ENCODE data around the gene RTL5. TPM values are rescaled to one million over a fixed set of nuclear protein-coding genes. Genes with fewer than 3 reads are reported as not detected.
"Not testable (repeated sequence)": the region's sequence is repeated elsewhere in the genome, so short reads cannot be mapped to it uniquely, and the experiment has no call there.

RTL5 gene
- 10 to 100 TPM in 9 of 12 donors, 1 to 10 TPM in 2, not detected in 1; 8.7 to 14.1 (median 11.1) TPM for polyA plus RNA-seq (ENCODE audit: insufficient read length in 12 of 12)
- long read RNA-seq, donor 1, full-length matches to known transcripts: 18 of 18 reads
- long read RNA-seq, donor 1, partial matches to known transcripts: 0 of 18 reads
- long read RNA-seq, donor 1, other reads (novel, unspliced or antisense): 0 of 18 reads
- long read RNA-seq, donor 2, full-length matches to known transcripts: 13 of 13 reads
- long read RNA-seq, donor 2, partial matches to known transcripts: 0 of 13 reads
- long read RNA-seq, donor 2, other reads (novel, unspliced or antisense): 0 of 13 reads
- long read RNA-seq, donor 3, full-length matches to known transcripts: 4 of 4 reads
- long read RNA-seq, donor 3, partial matches to known transcripts: 0 of 4 reads
- long read RNA-seq, donor 3, other reads (novel, unspliced or antisense): 0 of 4 reads
- long read RNA-seq, donor 4, full-length matches to known transcripts: 2 of 2 reads
- long read RNA-seq, donor 4, partial matches to known transcripts: 0 of 2 reads
- long read RNA-seq, donor 4, other reads (novel, unspliced or antisense): 0 of 2 reads
- long read RNA-seq, donor 5, full-length matches to known transcripts: 4 of 4 reads
- long read RNA-seq, donor 5, partial matches to known transcripts: 0 of 4 reads
- long read RNA-seq, donor 5, other reads (novel, unspliced or antisense): 0 of 4 reads
- long read RNA-seq, donor 6, full-length matches to known transcripts: 8 of 8 reads
- long read RNA-seq, donor 6, partial matches to known transcripts: 0 of 8 reads
- long read RNA-seq, donor 6, other reads (novel, unspliced or antisense): 0 of 8 reads
- long read RNA-seq, donor 7, full-length matches to known transcripts: 4 of 4 reads
- long read RNA-seq, donor 7, partial matches to known transcripts: 0 of 4 reads
- long read RNA-seq, donor 7, other reads (novel, unspliced or antisense): 0 of 4 reads
- long read RNA-seq, donor 8, full-length matches to known transcripts: 9 of 99 reads
- long read RNA-seq, donor 8, partial matches to known transcripts: 25 of 99 reads
- long read RNA-seq, donor 8, other reads (novel, unspliced or antisense): 65 of 99 reads
- long read RNA-seq, donor 9: 0 reads
- long read RNA-seq, donor 10, full-length matches to known transcripts: 3 of 3 reads
- long read RNA-seq, donor 10, partial matches to known transcripts: 0 of 3 reads
- long read RNA-seq, donor 10, other reads (novel, unspliced or antisense): 0 of 3 reads
- long read RNA-seq, donor 11, full-length matches to known transcripts: 12 of 18 reads
- long read RNA-seq, donor 11, partial matches to known transcripts: 6 of 18 reads
- long read RNA-seq, donor 11, other reads (novel, unspliced or antisense): 0 of 18 reads

- peak; percentile 84 for DNase-seq
These were observed at the start of gene RTL5 for GRCh38 chrX:72131317-72132294. Gene RTL5 (minus strand): TSS chrX:72131915.

- no peak for DNase-seq
These were observed 48.8 kb upstream of the RTL5 start for GRCh38 chrX:72180539-72180938.

DNA sequence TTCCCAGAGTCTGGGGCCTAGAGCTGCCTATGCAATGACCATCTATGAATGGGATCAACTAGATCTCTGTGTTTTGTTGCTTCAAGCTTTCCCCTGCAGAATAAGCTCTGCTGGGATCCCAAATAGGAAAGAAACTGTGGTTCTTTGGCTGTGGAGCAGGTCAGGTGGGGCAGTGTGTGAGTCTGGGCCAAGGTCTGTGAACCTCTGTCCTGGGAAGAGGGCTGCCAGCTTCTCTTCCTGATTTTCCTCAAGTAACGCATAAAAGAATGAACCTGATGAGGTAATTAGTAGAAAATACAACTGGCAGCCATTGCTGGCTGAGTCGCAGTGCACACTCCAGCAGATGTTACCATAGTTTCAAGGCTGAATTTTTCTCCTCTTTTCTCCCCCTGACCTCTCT is 45.3 kb upstream of the RTL5 start:
- peak; percentile 4 for DNase-seq

GRCh38 chrX:72176289-72176688 is 44.6 kb upstream of the RTL5 start:
- not testable (repeated sequence) for DNase-seq

- no peak for DNase-seq
These were observed 37.5 kb upstream of the RTL5 start for GRCh38 chrX:72169008-72169728.

DNA sequence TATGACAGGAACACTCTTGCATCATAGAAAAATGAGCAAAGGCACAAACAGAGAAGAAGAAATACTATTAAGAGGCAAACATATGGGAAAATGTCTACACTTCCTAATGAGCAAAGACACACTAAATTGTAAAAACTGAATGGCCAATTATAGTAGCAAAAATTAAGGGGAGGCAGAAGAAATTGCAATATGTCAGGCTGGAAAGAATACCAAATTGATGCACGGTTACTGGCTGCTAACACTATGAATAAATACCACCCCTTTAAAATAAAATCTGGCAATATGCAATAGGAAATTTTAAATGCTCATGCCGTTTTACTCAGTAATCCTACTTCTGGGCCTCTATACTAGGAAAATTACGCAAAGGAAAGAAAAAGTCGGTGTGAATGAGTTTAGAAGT is 33.8 kb upstream of the RTL5 start:
- DNase-seq: no peak

- no peak for DNase-seq
These were observed 28.1 kb upstream of the RTL5 start for GRCh38 chrX:72159769-72160168.

DNA sequence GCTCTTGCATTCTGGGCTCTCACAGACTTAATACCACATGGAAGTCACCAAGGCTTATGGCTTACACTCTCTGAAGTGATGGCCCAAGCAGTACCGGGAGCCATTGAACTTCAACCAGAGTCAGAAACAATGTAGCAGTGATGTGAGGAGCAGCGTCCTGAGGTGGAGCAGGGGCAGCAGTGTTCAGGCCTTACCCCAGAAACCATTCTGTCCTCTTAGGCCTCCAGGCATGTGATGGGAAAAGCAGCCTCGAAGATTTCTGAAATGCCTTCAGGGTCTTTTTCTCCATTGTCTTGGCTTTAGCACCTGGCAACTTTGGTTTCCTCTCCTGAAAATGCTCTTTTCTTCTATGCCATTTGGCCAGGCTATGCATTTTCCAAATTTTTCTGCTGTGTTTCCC is 27.1 kb upstream of the RTL5 start:
- no peak for DNase-seq

DNA sequence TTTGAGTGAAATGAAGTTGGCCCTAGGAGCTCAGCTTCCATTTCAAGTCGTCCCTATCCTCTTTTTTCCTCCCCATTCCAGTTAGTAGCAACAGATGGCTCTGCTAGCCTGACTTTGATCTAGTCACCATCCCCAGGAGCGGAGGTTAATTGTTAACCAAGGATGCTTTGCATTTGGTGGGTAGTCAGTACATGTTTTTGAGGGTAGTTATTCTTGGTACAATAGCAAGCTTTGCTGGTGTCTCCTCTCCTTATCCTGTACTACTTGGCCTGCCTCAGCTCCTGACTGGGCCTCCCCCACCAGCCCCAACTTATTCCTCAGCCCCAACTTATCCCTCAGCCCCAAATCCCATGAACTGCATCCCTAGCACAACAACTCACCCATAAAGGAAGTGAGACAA is 14.8 kb upstream of the RTL5 start:
- no peak for DNase-seq

GRCh38 chrX:72145181-72145580 is 13.5 kb upstream of the RTL5 start:
- DNase-seq: no peak

DNA sequence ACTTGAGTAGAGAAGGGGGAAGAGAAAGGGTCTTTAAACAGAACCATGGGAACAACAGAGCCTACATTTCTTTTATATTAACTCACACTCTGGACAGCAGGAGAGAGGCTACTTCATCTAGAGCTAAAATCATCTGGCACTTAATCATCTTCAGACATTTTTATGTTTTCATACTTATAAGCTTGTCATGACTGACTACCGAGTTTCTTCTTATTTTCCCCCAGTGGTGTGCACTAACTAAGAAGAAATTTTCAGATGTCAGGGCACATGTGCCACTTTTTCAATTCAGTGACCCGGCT is 11.8 kb upstream of the RTL5 start:
- no peak for DNase-seq

DNA sequence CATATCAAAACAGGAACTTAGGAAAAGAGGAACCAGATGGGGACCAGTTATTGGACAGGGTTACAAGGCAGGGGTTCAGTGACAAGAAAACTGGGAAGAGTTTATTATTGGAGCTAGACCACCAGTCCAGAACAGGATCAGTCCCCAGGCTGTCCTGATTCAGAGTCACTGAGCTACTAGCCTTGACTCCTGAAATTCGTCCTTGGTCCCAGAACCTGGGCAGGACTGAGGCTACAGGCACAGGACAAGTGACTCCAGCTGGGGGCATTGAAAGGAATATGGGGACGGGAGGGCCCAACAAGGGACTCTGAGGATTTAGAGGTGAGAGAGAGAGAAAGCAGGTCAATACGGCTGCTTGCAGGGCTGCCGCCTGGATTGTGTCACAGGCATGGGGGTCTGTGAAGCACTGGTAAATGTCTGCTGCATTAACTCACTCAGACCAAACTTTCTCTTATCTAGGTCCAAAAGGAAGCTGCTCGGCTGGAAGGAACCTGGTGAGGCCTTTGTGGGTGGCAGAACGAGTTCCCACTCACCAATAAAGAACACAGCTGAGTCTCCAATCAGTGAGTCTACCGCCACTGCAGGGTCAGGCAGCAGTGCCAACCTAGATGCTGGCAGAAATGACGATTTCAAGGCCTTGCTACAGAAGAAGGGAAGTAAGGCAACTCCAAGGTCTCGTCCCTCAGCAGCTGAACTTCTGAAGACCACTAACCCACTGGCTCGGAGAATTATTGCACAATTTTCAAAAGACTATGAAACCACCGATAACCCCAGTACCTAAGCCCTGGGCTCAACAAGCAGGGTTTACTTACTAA is 11.3 kb upstream of the RTL5 start:
- no peak for DNase-seq

DNA sequence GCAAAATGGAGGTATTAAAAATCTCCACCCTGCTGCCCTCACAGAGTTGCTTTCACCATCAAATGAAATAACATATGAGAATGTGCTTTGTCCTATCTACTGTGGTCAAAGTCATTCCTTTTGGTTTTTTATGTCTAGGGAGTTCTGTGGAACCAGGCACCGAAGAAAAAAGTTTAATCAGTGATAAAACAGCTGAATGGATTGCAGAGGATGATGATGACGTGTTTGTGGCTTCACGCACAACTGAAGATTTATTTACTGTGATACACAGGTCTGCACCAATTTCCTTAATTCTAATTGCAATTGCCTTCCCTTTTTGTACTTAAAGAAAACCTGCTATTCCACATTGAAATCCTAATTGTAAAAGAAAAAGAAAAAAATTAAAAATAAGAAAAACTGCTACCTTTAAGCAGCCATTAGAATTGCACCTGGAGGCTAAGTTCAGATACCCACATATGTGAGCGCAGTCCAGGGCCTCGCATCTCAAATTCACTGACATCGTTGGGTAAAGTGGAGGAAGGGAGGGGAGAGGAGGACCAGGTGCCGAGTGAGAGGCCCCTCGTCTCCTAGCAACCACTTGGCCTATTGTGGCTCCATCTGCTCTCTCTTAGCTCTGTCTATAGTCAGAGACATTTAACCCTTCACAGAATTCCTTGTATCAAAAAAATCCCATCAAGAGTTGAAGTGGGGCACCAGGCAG is 10.5 kb upstream of the RTL5 start:
- DNase-seq: peak; percentile 76

DNA sequence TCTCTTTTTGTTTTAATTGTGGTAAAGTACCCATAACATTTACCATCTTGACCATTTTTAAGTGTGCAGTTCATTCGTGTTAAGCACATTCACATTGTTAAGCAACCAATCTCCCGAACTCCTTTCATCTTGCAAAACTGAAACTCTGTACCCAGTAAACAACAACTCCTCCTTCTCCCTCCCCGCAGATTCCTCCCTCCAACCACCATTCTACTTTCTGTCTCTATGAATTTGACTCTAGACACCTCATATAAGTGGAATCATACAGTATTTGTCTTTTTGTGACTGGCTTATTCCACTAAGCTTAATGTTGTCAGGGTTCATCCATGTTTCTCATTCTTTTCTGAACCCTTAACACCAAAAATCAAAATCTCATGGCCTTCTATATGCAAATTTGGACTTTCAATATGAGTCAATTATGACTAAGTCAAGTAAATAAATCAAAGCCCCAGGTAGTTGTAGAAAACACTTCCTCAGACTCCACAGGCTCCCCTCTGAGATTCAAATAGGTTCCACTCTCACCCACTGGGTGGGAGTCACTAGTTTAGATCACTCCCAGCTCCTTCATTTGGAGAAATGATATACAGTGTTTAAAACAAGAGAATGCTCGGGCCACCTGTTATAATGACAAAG is 9.8 kb upstream of the RTL5 start:
- DNase-seq: no peak

GRCh38 chrX:72139538-72139937 is 7.8 kb upstream of the RTL5 start:
- DNase-seq: no peak

DNA sequence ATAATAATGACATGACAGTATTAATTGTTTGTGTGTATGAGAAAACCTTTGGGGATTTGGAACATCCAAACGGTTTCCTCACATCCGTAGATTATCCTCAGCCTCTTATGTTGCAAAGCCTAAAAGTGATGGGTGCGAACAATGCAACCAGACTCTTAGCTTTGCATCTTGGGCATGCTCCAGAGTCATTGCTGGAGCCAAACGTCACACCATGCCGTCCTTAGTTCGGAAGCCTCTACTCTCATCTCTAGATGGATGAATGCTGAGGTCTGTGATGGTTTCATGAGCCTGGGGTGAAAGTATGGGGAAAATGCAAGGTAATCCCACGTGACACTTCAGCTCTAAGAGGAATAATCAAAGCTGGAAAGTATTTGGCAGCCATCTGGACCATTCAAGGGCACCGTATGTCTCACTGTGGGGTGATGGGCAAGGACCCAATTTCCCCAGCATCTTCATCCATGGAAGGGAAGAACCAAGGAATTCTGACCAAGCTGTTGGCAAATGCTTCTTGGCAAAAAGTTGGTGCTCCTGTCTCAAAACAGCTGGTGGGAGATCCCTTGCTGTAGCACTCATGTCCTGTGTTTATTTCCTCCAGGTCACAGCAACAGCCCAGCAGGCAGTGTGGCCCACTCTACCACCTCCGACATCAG is 6.3 kb upstream of the RTL5 start:
- DNase-seq: no peak

DNA sequence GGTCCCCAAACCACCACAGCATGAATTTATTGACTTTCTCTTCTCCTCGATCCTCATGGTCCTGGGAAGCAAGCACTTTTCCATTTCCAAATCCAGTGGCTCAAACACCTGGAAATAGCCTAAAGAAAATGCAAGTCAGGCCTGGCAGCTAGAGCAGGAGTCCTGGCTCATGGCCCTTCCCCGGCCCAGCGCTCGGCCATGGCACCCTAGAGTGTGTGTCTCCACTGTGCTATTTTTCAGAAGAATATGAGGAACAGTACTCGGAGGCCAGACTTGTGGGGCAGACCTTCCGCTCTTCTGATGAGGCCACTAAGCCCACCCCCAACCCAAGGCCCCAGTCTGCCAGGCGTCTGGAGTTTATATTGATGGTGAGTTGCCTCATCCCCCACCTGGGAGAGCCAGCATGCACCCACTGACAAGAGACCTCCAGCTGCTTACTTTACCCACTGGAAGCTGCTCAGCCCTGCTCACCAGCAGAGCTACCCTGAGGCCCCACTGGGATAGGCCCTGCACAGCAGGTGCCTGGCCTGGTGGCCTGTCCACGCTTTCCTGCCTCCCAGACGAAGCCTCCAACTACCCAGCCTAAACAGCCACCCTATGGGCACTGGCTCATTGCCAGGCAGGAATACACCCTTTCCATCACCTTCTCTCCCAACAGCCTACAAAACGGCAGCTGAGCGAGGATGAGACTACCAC is 2.3 kb upstream of the RTL5 start:
- no peak for DNase-seq
